NCI-H1694 treated with DMSO at 0.1 percent for 48 hours (cell line): ENCODE results near the gene SKIC2.
"Not testable (repeated sequence)": the region's sequence is repeated elsewhere in the genome, so short reads cannot be mapped to it uniquely, and the experiment has no call there.

Experiments used
- DNase-seq: peaks from one replicate; lab custom pipeline; 2025; lab: John Stamatoyannopoulos, UW

SKIC2 gene

DNA sequence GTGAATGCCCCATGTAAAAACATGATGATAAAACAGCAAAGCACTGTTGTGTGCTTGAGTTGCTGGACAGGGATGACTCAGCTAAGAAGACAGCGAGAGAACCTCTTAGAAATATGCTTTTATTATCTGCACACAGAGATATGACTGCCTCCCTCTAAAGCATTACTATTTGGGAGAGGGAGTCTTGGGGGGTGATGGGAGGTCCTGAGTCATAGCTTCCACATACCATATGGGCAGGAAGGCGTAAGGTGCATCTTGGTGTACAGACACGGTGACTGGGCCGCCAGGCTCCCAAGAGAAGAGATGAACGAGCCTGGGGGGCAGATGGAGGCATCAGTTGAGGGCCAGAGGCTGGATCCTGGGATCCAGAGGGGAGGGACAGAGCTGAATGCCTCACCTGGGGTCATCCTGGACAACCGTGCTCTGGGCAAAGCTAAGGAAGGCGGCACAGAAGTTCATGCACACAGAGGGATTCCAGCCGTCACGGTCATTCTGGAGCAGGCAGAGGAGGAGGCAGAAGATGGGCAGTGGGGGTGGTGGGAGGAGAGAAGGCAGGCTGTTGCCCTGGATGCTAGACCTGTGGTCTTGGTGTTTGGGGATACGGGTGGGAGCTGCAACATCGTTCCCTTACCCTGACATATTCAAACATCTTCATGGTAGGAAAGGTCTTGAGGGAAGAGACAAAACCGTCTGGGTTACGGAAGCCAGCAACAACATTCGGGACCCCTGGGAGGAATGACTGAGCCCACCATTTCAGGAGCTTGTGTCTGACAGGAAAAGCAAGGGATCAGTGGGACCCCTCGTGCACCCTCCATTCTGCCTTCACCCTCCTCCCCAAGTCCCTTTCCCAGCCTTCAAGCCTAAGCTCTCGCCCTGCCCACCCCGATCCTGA lies 11.0 kb downstream of the SKIC2 start:
- DNase-seq = no peak

DNA sequence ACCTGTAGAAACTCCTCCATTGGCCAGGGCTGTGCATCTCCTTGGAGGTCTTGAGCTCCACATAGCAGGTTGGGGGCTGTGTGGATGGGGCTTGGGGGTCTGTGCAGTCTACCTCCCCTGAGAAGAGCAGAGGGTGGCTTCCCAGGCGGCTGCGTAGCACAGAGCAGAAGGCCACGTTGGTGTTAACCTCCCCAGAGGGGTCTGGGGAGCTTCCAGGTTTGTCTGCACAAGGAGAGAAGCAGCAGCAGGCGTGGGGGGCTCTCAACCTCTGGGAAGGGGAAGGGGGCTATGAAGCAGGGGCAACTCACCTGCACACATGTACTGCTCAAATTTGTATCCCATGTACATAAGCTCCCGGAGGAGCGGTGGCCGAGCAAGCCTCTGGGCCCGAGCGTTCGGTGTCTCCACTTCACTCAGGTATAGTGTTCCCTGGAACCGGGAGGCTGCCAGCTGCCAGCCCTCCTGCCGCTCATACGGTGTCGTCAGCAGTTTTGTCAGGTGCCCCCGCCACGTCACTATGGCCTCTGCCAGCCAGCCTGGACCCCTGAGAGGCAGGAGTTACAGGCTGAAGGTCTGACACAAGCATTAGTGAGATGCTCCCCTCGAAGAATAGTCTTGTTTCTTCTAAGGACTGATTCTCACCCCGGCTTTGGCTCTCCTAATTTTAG lies 11.8 kb downstream of the SKIC2 start:
- no peak for DNase-seq

DNA sequence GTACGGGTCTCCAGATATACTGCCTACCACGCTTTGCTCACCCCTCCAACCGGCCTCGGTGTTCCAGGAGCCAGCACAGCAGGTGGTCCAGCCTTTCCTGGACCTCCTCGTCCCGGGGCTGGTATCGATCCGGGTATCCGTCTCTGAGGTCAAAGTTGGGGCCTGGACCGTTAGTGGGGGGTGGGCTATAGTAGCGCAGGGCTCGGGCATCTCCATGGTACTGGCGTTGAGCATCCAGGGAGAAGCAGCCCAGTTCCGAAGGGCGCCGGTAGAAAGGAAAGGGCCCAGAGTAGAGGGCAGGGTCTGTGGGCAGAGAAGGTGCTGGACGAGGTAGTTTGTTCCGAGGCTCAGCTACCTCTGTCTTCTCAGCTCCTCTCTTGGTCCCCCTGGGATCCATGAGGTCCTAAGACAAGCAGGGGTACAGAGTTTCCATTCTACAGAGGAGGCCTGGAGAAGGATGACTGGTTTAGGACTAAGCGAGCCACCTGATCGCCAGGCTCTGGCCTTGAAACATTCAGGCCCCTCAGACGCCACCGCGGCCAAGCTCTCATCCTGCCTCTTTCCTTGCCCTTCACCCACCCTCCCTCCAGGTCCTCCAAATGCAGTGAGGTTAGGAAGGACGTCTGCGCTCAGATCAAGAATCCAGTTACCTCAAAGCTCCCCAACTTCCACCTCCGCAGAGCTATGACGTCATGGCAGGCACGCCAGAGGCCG lies 12.5 kb downstream of the SKIC2 start:
- DNase-seq = no peak

DNA sequence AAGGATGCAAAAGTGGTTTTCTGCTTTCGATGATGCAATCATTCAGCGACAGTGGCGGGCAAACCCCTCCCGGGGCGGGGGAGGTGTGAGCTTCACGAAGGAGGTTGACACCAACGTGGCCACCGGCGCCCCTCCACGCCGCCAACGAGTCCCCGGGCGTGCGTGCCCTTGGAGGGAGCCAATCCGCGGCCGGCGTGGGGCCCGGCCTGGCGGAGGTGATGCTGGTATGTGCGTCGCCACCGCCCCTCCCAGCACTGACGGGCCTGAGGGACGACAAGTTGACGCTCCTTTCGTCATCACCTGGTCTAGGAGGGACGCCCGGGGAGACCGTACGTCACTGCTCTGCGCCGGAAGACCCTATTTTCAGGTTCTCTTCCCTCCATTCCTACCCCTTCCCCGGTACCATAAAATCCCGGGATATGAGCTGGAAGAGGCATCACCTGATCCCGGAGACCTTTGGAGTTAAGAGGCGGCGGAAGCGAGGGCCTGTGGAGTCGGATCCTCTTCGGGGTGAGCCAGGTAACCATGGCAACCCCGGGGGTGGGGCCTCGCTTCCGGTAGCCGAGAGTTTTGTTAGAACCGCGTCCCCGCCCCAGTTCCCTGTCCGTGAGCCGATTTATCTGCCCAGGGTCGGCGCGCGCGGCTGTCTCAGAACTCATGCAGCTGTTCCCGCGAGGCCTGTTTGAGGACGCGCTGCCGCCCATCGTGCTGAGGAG lies 13.2 kb downstream of the SKIC2 start, which contains the start of gene DXO:
Gene DXO, minus strand, starts transcription at position 146 of the 716 bp plus-strand sequence. CDS start 463 bp downstream, outside the sequence.
- peak; percentile 92 for DNase-seq

DNA sequence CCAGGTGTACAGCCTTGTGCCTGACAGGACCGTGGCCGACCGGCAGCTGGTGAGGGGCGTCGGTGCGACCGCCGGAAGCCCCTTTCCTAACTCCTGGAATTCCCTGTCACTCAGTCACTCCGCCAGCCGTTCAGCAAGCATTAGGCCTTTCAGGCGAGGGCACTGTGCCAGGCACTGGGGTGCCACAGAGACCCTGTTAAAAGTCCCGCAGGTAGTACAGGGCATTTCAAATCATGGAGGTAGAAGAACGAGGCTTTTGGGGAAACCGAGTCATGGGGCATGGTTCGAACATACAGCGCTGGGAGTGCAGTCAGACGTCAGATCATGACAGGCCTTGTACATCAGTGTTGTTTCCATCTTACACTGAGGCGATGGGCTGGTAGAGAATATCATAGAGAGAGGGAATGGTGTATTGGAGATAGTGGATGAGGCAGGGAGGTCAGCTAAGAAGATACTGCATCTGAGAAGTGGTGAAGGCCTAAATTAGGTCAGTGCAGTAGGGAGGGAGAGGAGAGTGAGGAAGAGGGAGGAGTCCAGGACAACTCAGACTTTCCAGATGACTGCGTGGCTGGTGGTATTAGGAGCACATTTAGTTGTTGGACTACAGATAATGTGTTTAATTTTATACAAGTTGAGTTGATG lies 13.9 kb downstream of the SKIC2 start:
- DNase-seq = no peak

DNA sequence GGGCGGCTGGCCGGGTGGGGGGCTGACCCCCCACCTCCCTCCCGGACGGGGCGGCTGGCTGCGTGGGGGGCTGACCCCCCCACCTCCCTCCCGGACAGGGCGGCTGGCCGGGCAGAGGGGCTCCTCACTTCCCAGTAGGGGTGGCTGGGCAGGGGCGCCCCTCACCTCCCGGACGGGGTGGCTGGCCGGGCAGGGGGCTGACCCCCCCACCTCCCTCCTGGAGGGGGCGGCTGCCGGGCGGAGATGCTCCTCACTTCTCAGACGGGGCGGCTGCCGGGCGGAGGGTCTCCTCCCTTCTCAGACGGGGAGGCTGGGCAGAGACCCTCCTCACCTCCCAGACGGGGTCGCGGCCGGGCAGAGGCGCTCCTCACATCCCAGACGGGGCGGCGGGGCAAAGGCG lies 17.1 kb downstream of the SKIC2 start:
- DNase-seq = not testable (repeated sequence)

DNA sequence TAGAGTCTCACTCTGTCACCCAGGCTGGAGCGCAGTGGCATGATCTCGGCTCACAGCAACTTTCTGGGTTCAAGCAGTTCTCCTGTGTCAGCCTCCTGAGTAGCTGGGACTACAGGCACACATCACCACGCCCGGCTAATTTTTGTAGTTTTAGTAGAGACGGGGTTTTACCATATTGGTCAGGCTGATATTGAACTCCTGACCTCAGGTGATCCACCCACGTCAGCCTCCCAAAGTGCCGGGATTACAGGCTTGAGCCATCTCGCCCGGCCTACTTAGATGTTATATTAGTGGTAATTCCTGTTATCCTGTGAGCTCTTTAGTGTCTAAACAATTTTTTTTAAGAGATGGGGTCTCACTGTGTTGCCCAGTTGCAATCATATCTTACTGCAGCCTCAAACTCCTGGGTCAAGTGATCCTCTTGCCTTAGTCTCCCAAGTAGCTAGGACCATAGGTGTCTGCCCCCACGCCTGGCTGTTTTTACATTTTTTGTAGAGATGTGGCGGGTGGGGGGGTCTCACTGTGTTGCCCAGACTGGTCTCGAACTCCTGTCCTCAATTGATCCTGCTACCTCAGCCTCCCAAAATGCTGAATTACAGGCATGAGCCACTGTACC lies 18.9 kb downstream of the SKIC2 start:
- no peak for DNase-seq

- DNase-seq = no peak
These were observed 19.9 kb downstream of the SKIC2 start for GRCh38 chr6:31978831-31979230.

- no peak for DNase-seq
These were observed 20.4 kb downstream of the SKIC2 start for GRCh38 chr6:31979238-31979898.

DNA sequence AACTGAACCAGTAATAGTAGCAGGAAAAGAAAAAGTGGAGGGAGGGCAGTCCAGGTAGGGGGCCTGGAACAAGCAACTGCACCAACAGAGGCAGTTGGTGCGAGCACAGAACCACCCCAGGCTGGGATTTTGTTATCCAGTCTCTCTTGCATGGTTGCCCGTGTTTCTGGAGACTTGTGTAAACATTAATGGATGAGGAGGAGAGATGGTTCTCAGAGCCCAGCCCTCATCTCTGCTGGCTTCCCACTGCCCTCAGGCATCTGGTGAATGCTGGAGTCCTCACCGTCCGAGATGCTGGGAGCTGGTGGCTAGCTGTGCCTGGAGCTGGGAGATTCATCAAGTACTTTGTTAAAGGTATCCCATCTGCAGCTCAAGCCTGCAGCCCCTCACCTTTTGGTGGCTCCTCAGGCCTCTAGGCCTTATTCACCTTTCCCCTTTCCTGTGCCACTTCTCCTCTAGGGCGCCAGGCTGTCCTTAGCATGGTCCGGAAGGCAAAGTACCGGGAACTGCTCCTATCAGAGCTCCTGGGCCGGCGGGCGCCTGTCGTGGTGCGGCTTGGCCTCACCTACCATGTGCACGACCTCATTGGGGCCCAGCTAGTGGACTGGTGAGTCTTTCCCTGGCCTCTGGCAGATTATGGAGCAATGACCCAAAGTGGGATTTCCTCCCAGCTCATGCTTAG lies 21.4 kb downstream of the SKIC2 start:
- DNase-seq = not testable (repeated sequence)

DNA sequence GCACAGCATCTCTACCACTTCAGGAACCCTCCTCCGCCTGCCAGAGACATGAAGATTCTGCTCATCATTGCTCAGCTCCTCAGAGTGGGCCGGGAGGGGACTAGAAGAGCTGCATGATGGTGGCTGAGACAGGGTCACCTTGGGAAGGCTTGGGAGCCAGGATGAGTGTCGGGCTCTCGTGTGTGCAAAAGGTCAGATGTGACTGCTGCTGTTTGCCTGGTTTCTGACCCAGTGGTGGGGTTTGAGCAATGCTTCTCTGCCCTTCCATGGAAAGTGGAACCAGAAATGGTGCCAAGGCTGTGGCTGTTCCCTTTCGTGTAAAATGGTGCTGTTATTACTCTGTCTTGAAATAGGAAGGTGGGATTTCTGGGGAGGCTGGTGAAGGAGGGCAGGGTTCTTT lies 22.0 kb downstream of the SKIC2 start:
- not testable (repeated sequence) for DNase-seq

DNA sequence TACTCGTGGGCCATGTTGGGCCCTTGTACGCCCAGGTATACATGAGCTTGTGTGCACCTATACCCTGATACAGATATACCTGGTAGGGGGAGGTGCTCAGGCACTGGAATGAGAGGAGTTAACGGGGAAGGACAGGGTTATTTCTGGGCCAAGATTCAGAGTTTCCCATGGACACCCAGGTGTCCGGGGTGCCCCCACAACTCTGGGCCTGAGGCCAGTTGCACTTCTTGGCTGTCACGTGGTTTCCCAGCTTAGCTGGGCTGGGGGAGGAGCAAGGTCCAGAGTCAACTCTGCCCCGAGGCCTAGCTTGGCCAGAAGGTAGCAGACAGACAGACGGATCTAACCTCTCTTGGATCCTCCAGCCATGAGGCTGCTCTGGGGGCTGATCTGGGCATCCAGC lies 22.8 kb downstream of the SKIC2 start, which contains the start of gene C4A:
Gene C4A, plus strand, starts transcription at position 314 of the 400 bp plus-strand sequence. Its CDS starts 51 bp downstream, at position 365.
- DNase-seq = not testable (repeated sequence)

- DNase-seq = not testable (repeated sequence)
These were observed 30.4 kb downstream of the SKIC2 start for GRCh38 chr6:31989363-31989762.

GRCh38 chr6:31994421-31994820 lies 35.4 kb downstream of the SKIC2 start:
- DNase-seq = not testable (repeated sequence)

GRCh38 chr6:31996385-31996784 lies 37.4 kb downstream of the SKIC2 start:
- DNase-seq = not testable (repeated sequence)

- not testable (repeated sequence) for DNase-seq
These were observed 43.7 kb downstream of the SKIC2 start for GRCh38 chr6:32002546-32003268.

DNA sequence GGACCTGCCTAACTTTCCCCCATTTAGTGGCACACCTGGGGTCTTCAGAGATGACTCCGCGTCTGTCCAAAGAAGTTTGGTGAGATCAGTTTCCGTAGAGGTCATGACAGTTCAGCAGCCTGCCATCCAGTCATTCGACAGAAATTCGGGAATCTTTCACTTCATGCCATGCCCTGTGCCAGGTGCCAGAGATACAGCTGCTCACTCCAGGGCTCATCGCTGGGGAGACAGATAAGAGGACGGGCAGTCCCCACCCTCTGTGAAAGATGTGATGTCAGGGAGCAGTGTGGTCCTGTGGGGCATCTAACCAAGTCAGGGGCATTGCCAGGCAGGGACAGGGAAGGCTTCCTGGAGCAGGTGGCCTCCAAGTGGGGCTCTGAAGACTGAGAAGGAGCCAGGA lies 44.3 kb downstream of the SKIC2 start:
- not testable (repeated sequence) for DNase-seq

DNA sequence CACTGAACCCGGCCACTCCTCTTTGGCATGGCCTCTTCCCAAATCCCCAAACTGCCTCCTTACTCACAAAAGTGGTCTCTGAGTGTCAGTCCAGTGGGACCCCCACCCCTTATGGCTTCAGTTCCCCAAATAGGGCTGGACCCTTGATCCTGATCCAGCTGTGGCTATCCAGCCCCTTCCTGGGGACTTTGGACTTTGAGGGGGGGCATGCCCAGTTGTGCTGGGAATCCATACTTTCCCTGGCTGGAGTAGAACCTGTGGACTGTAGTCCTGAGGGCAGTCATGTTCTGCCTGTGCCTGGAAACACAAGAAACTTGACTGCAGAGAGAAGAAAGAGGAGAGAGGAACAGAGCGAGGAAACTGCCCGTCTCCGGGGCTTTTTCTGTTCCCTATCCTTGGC lies 45.4 kb downstream of the SKIC2 start:
- not testable (repeated sequence) for DNase-seq
